Amniotic epithelial cell (primary cell): Measurements from ENCODE around the gene CAMKMT.

Experiments
- DNase-seq: peaks from one replicate; pipeline ENCODE4 v3.0.0-alpha.2; 2010; ENCODE audit warnings: low read depth

Gene CAMKMT

DNA sequence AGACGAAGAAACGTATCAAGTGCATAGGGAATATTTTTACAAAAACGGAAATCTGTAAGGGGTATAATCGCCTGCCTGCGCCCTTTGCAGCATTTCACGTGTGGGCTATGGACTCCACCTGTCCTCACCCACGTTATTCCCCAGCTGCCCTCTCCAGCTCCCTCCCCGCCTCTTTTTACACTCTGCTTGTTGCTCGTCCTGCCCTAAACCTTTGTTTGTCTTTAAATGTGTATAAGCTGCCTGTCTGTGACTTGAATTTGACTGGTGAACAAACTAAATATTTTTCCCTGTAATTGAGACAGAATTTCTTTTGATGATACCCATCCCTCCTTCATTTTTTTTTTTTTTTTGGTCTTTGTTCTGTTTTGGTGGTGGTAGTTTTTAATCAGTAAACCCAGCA lies 410.4 kb downstream of the CAMKMT start:
- no peak for DNase-seq

DNA sequence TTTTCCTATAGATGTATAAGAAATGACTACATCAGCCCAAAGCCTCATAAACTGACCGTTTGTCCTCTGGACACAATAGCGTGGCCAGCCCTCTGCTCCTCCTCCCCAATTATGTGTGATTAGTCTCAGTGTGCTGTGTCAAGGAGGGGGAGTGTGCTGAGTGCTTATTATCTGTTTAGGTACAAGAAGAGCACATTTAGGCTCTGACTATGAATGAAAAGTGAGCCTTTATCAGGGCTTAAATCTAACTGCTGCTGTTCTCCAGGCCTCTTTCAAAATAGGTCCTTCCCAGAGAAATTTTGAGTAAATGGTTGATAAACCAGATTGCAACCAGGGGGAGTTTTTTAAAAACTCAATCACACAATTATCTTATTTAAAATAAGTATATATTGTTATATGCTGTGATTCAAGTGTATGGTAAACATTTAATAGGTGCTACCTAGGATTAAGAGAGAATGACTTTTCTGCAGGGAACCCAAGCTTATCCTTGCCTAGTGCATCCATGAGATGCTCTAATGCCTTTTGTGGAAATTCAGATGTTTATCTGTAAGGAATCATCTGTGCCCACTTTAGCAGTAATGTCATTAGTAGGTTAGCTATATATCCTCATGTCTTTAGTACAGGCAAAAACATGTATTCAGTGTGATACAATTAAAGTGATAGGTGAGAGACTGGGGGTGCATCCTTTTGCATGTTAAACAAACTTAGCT lies 411.1 kb downstream of the CAMKMT start:
- no peak for DNase-seq

DNA sequence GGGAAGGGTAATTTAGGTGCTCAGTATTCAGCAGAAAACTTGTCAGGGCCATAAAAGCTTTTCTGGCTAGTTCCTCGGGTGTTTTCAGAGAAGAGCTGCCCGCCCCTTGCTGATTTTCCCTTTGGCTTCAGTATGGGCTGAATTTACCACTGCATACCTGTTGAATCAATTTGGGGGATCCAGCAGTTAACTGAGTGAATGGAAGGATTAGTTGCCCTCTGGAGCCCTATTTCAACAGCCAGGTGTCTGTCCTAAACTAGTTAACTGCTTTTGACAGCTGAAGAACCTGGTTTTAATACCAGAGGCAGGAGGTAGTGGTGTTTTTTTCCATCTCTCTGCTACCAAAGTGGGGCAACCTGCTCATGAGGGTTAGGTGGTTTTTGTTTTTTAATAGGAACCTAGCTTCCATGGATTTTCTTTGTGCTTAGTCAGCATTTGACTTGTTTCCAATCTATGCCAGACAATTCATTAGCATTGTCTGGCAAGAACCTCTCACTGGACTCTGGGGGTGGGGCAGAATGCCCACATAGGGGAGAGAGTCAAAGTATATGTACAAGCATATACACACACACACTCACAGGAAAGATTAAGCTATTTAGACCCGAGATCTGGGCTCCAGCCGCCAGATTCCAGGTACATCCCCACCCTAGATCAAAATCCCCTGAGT lies 413.2 kb downstream of the CAMKMT start:
- no peak for DNase-seq

DNA sequence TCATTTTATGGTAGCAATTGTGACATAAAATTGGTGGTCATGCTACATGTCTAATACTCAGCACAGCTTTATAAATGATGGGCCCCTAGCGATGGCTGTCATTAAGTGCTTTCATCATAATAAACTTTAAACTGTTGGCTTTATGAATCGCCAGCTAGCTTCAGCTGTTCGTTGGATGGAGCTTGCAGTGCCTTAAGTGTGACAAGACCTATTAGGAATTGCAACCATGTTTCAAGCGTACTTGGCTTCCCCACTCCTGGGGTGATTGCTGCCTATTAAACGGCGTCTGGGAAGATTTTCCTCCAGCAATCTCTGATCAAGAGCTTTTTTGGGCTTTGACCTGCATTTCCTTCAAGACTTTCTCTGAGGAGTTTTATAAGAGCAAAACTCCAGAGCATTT lies 415.3 kb downstream of the CAMKMT start:
- DNase-seq: no peak

DNA sequence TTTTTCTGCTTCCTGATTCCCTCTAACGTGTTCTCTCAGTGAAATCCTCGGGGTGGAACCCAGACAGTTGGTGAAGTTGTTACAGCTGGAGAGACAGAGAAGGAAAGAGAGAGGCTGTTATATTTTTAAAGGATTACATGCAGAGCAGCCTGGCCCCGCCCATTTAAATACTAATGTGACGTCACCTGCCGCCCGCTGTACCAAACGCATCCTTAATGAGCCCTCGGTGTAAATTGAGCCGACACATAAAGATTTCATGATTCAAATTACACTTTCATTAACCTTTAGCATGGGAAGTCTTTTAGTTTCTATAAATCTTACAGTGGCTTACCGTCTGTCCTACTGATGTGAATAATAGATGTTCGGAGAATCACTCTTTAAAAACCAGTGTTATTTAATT lies 415.8 kb downstream of the CAMKMT start:
- no peak for DNase-seq

DNA sequence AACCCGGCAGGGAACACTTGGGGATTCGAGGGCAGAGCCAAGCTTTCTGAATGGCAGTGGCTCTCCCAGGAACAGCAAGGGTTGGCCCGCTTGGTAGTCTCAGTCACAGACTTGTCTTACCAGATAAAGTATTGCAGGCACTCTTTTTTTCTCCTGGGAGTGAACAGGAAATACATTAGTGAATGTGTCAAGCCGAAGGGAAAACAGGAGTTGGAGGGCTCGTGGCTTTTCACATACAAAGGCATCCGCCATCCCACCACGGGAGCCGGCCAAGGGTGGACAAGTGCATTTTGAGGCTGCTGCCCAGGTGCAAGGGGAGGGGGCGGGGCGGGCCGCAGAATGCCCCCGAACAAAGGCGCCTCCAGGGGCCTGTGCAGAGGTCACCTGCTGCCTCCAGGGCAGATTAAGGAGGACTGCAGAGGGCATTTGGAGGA lies 416.5 kb downstream of the CAMKMT start:
- no peak for DNase-seq

DNA sequence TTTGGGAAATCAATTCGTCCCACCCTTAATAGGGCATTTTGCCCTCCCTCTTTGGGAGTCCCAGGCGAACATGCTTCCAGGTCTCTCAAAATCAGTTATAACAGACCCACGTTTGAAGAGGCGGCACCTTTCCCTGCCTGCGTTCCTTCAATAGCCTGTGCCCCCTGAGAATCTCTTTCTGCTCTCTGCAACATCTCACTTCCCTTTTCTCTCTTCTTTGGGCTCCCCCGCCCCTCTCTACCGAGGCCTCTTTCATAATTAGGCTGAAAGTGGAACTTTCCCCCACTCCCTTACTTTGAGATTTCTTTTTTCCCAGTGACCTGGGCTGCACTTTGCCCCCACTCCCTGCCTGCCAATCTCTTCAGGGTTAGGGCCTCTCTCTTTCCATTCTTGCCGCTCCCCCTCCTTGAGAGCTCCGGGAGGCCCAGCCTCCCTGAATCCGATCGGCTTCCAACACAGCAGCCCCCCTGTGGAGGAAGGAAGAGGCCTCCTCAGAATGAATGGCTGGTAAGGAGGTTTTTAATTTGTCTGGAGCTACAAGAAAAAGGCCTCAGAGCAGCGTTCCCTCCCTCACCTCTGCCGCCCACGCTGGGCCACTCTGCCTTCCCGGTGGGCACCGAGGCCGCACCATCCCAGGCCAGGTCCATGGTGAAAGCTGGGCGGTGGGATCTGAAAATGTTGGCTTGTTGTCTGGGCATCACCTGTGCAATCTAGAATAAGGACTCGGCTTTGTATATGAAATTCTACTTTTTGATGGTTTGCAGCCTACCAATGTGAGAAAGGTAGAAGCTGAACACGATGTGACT lies 417.1 kb downstream of the CAMKMT start:
- DNase-seq: no peak

DNA sequence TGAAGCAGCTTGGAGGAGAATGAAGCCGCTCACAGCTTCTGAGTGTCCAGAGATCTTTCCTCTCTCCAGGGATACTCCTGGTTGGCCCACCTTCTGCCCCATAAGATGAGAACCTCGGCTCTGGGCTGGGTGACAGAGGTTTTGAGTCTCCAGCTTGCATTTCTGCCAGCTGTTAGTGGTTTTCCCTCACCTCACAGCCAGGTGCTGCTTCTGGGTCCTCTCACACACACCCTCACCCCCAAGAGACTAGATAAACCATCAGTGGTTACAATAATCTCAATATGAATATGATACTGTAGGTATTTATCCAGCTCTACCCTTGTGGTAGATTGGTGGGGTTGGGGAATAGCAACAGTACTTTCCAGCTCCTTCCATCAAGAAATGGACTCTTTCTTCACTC lies 418.0 kb downstream of the CAMKMT start:
- DNase-seq: no peak

DNA sequence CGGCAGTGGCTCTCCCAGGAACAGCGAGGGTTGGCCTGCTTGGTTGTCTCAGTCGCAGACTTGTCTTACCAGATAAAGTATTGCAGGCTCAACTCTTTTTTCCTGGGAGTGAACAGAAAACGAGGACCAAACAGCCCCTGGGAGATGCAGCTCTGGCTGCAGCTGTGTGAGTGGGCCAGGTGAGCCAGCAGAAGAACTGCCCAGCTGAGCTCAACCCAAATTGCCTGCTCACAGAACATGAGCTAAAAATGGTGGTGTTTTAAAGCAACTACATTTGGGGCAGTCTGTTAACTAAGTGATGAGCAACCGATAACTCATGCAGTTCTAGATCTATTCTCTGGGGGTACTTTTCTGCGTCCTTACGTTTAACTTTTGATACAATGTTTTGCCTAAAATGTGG lies 418.7 kb downstream of the CAMKMT start:
- no peak for DNase-seq

DNA sequence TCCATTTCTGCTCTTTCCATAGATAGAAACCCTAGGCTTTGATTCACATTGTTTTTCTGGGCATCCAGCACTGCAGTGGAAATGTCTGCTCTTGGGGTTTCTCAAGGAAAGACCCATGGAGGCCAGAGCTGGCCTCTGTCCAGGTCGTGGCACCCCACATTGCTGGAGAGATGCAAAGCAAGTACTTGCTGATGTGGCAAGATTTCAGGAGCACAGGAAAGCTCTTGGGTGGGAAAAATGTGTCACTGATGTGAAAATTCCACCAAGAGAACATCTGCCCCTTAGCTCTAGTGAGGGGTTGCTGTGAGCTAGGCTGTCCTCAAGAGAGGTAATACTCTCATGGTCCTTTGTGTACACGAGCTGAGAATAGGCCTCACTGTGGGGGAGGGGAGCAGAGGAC lies 423.7 kb downstream of the CAMKMT start:
- no peak for DNase-seq

DNA sequence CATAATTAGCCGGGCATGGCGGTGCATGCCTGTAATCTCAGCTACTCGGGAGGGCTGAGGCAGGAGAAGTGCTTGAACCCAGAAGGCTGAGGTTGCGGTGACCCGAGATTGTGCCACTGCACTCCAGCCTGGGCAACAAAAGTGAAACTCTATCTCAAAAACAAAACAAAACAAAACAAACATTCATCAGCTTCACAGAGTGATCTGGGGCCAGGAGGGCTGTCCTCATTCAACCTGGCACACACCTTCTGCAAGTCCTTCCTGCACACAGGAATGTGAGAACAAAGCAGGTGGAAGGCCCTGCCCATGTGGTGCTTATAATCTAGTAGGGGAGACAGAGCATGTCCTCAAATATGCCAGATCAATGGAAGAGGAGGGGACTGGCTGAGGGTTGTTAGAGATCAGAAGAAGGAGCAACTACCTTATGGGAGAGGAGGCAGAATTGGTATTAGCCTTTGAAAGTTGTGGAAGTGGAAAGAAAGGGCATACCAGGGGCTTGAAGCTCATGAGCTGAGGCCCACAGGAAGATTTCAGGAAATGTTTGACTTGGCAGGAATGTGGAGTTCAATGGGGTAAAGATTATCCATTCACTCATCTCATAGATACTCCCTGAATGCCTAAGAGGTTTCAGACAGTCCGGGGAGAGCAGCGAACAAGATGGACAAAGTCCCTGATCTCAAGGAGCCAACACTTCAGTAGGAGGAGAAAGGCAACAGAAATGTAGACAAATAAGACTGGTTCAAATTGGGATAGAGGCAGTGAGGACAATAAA lies 424.5 kb downstream of the CAMKMT start:
- DNase-seq: no peak

DNA sequence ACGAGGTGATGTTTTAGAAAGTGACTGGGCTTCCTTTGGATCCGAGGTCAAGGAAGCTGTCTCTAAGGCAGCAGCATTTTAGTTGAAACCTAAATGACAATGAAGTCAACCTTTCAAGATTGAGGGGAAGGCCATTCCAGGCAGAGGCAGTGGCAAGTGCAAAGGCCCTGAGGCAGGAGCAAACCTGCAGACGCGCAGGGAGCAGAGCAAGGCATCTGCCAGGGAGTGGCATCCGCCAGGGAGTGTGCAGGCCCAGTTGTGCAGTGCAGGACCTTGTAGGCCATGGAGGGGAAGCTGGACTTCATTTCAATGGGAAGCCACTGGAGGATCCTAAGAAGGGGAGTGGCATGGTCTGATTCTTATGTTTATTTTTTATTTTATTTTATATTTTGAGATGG lies 425.1 kb downstream of the CAMKMT start:
- DNase-seq: no peak

DNA sequence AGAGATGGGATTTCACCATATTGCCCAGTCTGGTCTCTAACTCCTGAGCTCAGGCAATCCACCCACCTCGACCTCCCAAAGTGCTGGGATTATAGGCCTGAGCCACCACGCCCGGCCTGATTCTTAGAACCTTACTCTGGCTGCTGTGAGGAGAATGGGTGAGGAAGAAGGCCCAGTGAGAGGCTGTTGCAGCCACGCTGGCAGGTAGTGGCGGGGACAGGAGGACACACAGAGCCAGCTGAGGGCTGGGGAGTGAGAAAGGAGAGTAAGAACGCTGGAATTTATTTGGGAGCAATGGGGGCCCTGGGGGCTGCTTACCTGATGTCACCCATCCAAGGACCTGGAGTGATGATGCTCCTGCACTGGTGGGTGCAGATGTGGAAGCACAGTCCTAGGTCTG lies 425.9 kb downstream of the CAMKMT start:
- no peak for DNase-seq

DNA sequence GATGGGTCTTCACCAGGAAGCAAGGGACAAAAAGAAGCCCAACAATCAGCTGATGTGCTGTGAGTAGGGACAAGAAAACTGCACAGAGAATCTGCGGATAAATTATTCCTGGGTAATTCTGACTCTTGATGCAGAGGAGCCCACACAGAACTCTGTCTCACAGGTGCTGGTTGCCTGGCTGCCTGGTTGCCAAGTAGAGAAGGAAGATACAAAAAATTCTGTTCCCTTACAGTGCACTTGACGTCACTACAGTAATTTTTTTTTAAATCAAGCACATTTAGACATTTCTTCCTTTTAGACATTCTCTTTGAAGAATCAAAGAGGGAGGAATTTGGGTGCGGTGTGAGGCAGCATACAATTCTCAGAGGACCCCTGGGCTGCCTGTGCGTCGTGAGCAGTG lies 427.7 kb downstream of the CAMKMT start:
- no peak for DNase-seq

DNA sequence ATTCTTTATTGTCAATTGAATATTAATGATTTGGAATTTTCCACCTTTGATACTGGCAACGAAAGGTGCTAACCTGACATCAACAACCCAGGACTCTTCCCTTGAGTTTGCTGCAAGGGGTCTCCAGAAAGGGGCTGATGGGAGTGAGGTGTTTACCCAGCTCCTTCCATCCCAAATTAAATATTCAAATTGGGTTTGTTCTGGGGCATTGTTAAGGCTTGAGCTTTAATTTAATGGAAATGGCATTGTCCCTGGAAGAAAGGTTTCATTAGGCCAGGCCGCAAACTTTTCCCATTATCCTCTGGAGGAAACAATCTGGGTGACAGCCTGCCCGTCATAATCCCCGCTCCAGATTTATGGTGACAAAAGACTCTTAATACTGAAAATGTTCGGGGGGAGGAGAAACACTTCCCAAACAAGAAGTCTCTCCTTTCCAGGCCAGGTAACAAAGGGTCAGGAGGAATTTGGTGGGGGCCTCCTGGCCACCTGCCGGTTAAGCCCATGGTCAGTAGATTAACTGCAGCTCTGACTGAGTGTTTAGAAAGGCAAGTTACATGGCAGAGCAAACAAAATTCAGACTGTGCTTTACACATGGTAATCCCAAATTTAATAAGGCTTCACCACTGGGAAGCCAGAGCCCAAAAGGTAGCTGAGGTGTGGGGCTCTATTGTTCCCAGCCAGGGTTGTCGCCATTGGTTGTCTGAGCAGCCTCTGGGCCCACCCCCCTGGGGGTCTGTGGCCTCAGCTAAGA lies 428.4 kb downstream of the CAMKMT start:
- no peak for DNase-seq

DNA sequence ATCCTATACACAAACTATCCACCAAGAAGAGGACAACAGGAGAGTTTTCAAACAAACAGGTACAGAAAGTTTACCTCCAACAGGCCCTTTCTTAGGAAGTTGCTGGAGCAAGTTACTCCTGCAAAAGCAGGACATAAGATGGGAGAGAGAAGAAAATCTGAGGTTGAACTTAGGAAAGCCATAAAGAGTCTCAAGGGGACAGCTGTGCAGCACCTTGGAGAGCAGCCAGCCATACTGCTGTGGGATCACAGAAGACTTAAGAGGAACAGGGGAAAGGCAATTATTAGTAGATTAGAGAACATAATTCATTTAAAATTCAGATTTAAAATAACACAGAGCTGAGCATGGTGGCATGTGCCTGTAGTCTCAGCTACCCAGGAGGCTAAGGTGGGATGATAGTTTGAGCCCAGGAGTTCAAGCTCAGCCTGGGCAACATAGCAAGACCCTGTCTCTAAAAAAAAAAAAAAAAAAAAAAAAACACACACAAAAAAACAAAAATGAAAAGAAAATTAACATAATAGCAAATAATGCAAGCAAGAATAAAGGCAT lies 431.6 kb downstream of the CAMKMT start:
- peak; percentile 23 for DNase-seq

DNA sequence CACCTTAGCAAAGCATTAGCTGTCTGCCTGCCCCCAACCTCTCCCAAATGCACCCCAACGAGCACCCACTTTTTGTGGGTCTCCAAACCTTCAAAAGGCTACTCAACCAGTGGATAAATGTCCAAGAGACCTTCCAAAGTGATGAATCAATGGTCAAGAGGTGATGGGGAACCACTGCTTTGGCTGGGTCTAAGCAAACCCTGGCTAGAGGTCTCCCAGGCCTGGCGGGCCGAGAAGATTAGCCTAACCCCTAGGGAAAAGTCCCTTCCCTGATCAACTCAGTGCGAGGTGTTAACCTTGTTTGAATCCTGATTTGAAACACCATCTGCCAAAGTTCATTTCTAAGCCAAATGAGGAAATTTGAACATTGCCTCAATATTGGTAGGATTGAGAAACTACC lies 435.0 kb downstream of the CAMKMT start:
- DNase-seq: no peak

DNA sequence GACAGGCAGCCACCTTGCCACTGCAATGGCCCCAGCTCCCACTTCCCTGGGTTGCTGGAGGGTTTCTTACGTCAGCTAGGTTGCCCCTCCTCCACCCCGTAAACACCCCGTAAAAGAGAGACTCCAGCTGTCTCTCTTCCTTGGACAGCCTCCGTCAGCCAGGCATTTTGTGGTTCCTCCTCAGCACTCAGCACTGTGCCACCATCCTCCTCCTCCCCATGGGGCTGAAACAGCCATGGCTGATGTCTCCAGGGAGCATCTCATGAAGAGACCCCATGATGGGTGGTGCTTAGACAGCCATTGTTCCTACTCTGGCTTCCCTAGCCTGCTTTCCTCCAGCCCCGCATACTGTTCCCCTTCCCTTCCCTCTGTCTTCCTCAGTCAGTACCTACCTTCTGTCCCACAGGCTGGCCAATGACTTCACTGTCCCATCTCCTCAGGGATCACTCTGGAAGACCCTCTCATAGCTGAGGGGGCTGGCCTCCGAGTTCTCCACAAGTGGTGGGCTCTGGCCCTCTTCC lies 436.5 kb downstream of the CAMKMT start:
- no peak for DNase-seq

DNA sequence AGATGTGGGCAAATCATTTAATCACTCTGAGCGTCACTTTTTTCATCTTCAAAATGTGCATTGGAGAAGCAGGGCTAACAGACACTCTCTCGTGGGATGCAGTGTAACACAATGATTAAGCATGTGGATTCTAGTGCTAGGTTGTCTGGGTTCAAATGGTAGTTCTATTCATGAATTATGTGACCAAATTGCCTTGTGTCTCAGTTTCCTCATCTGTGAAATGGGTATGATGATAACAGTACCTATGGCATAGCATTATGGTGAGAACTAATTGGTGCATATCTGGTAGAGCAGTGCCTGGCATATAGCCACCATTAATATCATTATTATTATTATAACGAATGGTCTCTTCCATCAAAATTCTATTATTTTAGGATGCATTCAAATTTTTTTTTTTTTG lies 437.4 kb downstream of the CAMKMT start:
- DNase-seq: no peak

DNA sequence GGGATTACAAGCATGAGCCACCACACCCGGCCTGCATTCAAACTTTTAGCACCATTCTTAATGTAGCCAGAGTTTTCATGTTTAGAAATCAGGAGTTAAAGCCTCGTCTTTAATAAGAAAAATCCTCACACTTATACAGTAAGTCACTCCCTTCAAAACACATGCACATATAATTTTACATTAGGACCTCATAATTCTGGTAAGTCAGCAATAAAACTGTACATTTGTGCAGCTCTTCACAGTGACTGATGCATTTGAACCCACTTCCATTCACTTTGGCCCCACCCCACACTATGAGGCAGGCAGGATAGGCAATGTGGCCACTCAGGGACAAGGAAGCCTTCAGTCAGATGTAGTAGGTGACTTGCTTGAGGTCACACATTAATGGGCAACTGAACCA lies 438.0 kb downstream of the CAMKMT start:
- no peak for DNase-seq

DNA sequence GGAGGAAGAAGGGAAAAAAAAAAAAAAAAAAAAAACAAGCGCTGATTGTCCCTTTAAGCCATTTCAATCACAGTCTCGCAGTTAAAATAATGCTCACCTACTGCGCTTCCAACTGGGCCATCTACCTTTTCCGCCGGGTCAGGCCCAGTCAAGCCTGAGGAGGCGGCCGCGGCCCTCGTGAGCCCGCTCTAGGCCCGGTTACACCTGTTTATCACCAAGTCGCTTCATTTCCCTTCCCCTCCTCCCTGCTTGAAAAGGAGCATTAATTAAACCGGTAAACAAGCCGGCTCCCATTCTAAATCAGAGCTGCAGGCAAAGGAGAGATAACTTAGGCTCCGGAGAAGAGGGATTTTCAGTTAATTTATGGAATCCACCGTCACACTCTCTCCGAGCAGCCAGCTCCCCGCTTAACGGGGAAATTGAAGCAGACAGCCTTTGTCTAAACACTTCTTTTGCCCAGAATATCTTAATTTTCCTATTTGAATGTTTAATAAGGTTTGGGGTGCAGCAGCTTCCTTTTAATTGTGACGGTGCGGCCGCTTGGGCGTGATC lies 439.6 kb downstream of the CAMKMT start:
- DNase-seq: no peak
